GM12872 (cell line): ENCODE results near the gene CDK2.

ENCODE experiments used
- CTCF ChIP-seq: IDR thresholded peaks from 3 replicates; pipeline ENCODE4 v1.5.1; 2011; ENCODE audit warnings: low read depth, mild to moderate bottlenecking, low read length, moderate library complexity; ENCODE audit not compliant: insufficient read depth

CDK2 gene

GRCh38 chr12:56018356-56018755 is 51.7 kb downstream of the CDK2 start:
- no peak for TF ChIP-seq CTCF

- no peak for TF ChIP-seq CTCF
Observed at GRCh38 chr12:56020423-56021184, 54.0 kb downstream of the CDK2 start, which contains the start of gene IKZF4. TSS of gene IKZF4 (plus strand) at chr12:56021043. CDS start at chr12:56021494, 451 bp downstream.

GRCh38 chr12:56021889-56022497 is 55.4 kb downstream of the CDK2 start:
- TF ChIP-seq CTCF = no peak
